Parathyroid adenoma (tissue), 2 donors: Measurements from ENCODE around the gene ROPN1L.

Experiments used
- H2AFZ ChIP-seq: fragments of 300-600 bp; sonication (generic); one replicate; pipeline ENCODE4 v1.7.0; 2017; ENCODE audit warnings: antibody characterized with exemption, mild to moderate bottlenecking
- H3K27ac ChIP-seq: fragments of 300-600 bp; sonication (generic); one replicate; pipeline ENCODE4 v1.7.0; 2017
- H3K27me3 ChIP-seq: fragments of 300-600 bp; sonication (generic); one replicate; pipeline ENCODE4 v1.7.0; 2017; ENCODE audit warnings: low read length; ENCODE audit not compliant: control insufficient read depth, insufficient read depth
- H3K36me3 ChIP-seq: fragments of 300-600 bp; sonication (generic); one replicate; pipeline ENCODE4 v1.7.0; 2017; ENCODE audit warnings: low read length; ENCODE audit not compliant: control insufficient read depth, insufficient read depth
- H3K4me1 ChIP-seq: fragments of 300-600 bp; sonication (generic); one replicate; pipeline ENCODE4 v1.7.0; 2017; ENCODE audit warnings: control low read depth
- H3K4me2 ChIP-seq: fragments of 300-600 bp; sonication (generic); one replicate; pipeline ENCODE4 v1.7.0; 2017; ENCODE audit warnings: low read length
- H3K4me3 ChIP-seq: fragments of 300-600 bp; sonication (generic); one replicate; pipeline ENCODE4 v1.7.0; 2017; ENCODE audit warnings: low read depth, low read length
- H3K79me2 ChIP-seq: fragments of 300-600 bp; sonication (generic); one replicate; pipeline ENCODE4 v1.7.0; 2017; ENCODE audit warnings: control low read depth
- H3K9ac ChIP-seq: fragments of 300-600 bp; sonication (generic); one replicate; pipeline ENCODE4 v1.7.0; 2017; ENCODE audit warnings: mild to moderate bottlenecking
- H3K9me3 ChIP-seq: fragments of 300-600 bp; sonication (generic); one replicate; pipeline ENCODE4 v1.7.0; 2017; ENCODE audit warnings: low read length; ENCODE audit not compliant: control insufficient read depth
- TF ChIP-seq, protein P1 (sequence below): fragments of 300-600 bp; sonication (generic); IDR thresholded peaks from one replicate; pipeline ENCODE4 v1.7.0; 2017; ENCODE audit warnings: antibody characterized with exemption, mild to moderate bottlenecking
- donor health status: primary hyperparathyroidism.

ROPN1L gene

DNA sequence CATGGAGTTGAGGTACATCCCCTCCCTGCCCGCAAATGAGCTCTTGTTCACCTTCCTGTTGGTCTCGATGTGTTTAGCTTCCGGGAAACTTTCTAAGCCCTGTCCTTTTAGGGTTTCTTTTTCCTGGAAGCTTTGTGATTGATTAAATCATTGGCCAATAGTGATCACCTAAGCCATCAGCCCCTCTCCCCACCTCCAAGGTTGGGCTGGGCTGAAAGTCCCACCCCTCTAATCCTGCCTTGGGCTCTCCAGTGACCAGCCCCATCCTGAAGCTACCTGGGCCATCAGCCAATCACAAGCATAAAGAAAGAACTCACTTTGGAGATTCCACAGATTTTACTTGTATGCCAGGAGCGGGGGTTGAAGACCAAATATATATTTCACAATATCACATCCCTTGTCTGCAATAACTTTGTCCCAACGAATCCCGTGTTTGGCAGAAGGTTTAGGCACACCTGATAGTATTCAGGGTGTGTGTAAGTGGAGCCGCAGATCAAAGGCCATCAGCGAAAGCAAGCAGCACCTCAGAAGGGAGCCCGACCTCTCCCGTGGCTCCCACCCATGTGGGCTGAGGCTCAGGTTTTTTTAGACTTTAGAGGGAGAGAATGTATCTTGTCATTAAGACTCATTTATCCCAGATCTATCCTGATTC lies 20.4 kb downstream of the ROPN1L start:
- H3K27ac ChIP-seq, result no peak overlapping the region
- no peaks in the 10 kb centered on the region for H3K27me3 ChIP-seq
- no peak overlapping the region for H3K9ac ChIP-seq
- TF ChIP-seq, protein P1, sequence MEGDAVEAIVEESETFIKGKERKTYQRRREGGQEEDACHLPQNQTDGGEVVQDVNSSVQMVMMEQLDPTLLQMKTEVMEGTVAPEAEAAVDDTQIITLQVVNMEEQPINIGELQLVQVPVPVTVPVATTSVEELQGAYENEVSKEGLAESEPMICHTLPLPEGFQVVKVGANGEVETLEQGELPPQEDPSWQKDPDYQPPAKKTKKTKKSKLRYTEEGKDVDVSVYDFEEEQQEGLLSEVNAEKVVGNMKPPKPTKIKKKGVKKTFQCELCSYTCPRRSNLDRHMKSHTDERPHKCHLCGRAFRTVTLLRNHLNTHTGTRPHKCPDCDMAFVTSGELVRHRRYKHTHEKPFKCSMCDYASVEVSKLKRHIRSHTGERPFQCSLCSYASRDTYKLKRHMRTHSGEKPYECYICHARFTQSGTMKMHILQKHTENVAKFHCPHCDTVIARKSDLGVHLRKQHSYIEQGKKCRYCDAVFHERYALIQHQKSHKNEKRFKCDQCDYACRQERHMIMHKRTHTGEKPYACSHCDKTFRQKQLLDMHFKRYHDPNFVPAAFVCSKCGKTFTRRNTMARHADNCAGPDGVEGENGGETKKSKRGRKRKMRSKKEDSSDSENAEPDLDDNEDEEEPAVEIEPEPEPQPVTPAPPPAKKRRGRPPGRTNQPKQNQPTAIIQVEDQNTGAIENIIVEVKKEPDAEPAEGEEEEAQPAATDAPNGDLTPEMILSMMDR, result no peak
- H3K79me2 ChIP-seq, result no peaks in the 10 kb centered on the region
- H3K4me2 ChIP-seq, result no peak overlapping the region
- H3K36me3 ChIP-seq, result no peaks in the 10 kb centered on the region
- H3K9me3 ChIP-seq, result no peaks in the 10 kb centered on the region
- H2AFZ ChIP-seq, result no peak overlapping the region
- no peaks in the 10 kb centered on the region for H3K4me1 ChIP-seq
- no peak overlapping the region for H3K4me3 ChIP-seq

DNA sequence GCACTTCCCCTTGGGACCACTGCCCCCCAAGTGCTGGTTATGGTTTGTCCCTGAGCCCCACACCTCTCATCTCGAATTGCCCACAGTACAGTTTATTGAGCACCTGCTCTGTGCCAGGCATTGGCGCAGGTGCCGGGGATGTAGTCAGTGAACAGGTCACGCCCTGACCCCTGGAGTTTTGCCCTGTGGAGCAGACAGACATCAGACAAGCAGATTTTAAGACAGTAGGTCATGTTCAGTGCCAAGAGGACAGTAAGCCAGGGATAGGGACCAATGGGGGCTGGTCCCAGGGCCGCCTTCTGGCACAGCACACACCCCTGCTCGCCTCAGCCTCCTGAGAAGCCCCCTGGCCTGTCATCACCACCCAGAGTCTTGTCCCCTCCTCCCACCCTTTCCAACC lies 21.9 kb downstream of the ROPN1L start:
- no peaks in the 10 kb centered on the region for H3K9me3 ChIP-seq
- H3K9ac ChIP-seq, result no peak overlapping the region
- H3K27me3 ChIP-seq, result no peaks in the 10 kb centered on the region
- H3K36me3 ChIP-seq, result no peaks in the 10 kb centered on the region
- H3K27ac ChIP-seq, result no peak overlapping the region
- no peaks in the 10 kb centered on the region for H3K4me1 ChIP-seq
- no peaks in the 10 kb centered on the region for H3K79me2 ChIP-seq
- no peak overlapping the region for H3K4me2 ChIP-seq
- no peak overlapping the region for H2AFZ ChIP-seq
- TF ChIP-seq, protein P1, result no peak
- H3K4me3 ChIP-seq, result no peak overlapping the region

DNA sequence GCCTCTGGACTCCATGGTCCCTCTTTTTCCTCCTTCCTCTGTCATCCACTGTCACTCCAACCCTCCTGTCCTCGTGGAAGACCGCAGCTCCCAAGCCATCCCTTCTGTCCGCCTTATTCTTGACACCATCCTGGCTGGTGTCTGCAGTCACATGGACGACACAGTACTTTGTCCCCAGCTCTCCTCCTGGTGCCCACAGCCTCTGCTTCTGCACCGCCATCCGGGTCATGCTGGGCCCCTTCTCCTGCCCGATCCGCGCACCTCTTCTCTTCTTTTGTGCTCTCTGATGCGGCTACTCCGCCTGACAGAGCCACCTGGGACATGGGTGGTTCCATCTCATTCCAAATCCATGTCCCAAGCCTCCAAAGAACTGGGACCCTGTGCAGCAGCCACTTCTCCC lies 22.5 kb downstream of the ROPN1L start:
- no peaks in the 10 kb centered on the region for H3K4me1 ChIP-seq
- TF ChIP-seq, protein P1, result no peak
- no peak overlapping the region for H3K4me3 ChIP-seq
- no peaks in the 10 kb centered on the region for H3K27me3 ChIP-seq
- no peak overlapping the region for H2AFZ ChIP-seq
- H3K27ac ChIP-seq, result no peak overlapping the region
- H3K9ac ChIP-seq, result no peak overlapping the region
- H3K4me2 ChIP-seq, result no peak overlapping the region
- no peaks in the 10 kb centered on the region for H3K36me3 ChIP-seq
- no peaks in the 10 kb centered on the region for H3K9me3 ChIP-seq
- H3K79me2 ChIP-seq, result no peaks in the 10 kb centered on the region

DNA sequence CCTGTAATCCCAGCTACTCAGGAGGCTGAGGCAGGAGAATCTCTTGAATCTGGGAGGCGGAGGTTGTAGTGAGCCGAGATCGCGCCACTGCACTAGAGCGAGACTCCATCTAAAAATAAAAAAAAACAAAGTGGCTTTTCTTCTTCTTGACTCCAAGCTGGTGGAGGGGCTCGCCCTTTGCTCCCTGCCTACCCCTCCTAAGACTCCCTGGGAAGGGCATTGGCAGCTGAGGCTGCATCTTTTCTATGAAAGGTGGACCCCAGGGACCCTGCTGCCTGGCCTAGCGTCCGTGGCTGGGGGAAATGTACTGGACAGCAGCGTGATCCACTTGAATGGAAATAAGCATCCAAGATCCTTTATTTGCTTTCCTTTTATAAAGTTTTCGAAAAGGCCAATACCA lies 24.0 kb downstream of the ROPN1L start:
- no peak overlapping the region for H2AFZ ChIP-seq
- no peak overlapping the region for H3K9ac ChIP-seq
- no peaks in the 10 kb centered on the region for H3K27me3 ChIP-seq
- no peak overlapping the region for H3K4me2 ChIP-seq
- no peaks in the 10 kb centered on the region for H3K36me3 ChIP-seq
- no peak overlapping the region for H3K27ac ChIP-seq
- H3K79me2 ChIP-seq, result no peaks in the 10 kb centered on the region
- no peak overlapping the region for H3K4me3 ChIP-seq
- H3K9me3 ChIP-seq, result no peaks in the 10 kb centered on the region
- TF ChIP-seq, protein P1, result no peak
- H3K4me1 ChIP-seq, result no peaks in the 10 kb centered on the region

DNA sequence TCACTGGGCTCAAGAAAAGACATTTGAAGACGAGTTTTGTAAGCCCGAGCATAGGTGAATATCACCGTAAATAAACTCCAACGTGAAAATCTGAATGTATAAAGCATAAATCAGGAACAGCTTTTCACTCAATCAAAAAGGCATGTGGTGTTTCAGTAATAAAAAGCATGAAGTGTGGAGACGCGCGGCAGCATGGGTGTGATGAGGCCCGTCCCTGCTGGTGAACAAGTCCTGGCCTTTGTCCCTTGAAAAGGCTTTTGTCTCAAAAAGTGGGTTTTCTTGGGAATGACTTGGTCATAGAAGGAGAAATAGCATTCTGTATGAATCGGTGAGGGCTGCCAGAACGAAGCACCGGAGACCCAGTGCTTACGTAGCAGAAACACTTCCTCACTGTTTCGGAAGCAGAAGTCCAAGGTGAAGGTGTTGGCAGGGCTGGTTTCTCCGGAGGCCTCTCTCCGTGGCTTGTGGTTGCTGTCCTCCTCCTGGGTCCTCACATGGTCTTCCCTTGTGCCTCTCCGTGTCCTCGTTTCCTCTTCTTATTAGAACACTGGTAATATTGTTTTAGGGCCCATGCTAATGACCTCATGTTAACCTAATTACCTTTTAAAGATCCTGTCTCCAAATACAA lies 24.9 kb downstream of the ROPN1L start:
- TF ChIP-seq, protein P1, result no peak
- H3K9ac ChIP-seq, result no peak overlapping the region
- H2AFZ ChIP-seq, result no peak overlapping the region
- H3K27me3 ChIP-seq, result no peaks in the 10 kb centered on the region
- H3K36me3 ChIP-seq, result no peaks in the 10 kb centered on the region
- H3K4me3 ChIP-seq, result no peak overlapping the region
- H3K27ac ChIP-seq, result no peak overlapping the region
- no peak overlapping the region for H3K4me2 ChIP-seq
- H3K4me1 ChIP-seq, result no peaks in the 10 kb centered on the region
- no peaks in the 10 kb centered on the region for H3K9me3 ChIP-seq
- H3K79me2 ChIP-seq, result no peaks in the 10 kb centered on the region
